Thyroid gland (tissue), 4 donors: Measurements from ENCODE around the gene TNRC6B. TPM values are rescaled to one million over a fixed set of nuclear protein-coding genes. Genes with fewer than 3 reads are reported as not detected.

Experiments used
- DNase-seq, 2 donors: peaks; one replicate each; pipeline ENCODE4 v3.0.0-alpha.2; 2019
- H3K27ac ChIP-seq, 3 donors: fragments of 200-600 bp; sonication (generic); 1 replicate in 2 of 3; 2 replicates in 1 of 3; pipeline ENCODE4 v1.5.1; 2016 to 2019; ENCODE audit warnings: mild to moderate bottlenecking in 1 of 3, moderate library complexity in 1 of 3
- H3K27me3 ChIP-seq: fragments of 200-600 bp; sonication (generic); one replicate; pipeline ENCODE4 v1.5.1; 2019
- H3K36me3 ChIP-seq, 2 donors: fragments of 200-600 bp; sonication (generic); one replicate each; pipeline ENCODE4 v1.5.1; 2016 to 2019
- H3K4me1 ChIP-seq, 2 donors: fragments of 200-600 bp; sonication (generic); one replicate each; pipeline ENCODE4 v1.5.1; 2017 to 2019
- H3K4me3 ChIP-seq, 3 donors: fragments of 200-600 bp; sonication (generic); replicated peaks in 1 of 3; 1 replicate in 2 of 3; 2 replicates in 1 of 3; pipeline ENCODE4 v1.5.1; 2016; ENCODE audit warnings: mild to moderate bottlenecking in 1 of 3
- H3K9me3 ChIP-seq: fragments of 200-600 bp; sonication (generic); one replicate; pipeline ENCODE4 v1.5.1; 2017
- POLR2A ChIP-seq, 2 donors: fragments of 450-650 bp; IDR thresholded peaks; one replicate each; pipeline ENCODE4 v1.6.1; 2017; ENCODE audit warnings: antibody characterized with exemption in 2 of 2, mild to moderate bottlenecking in 2 of 2, moderate library complexity in 1 of 2
- WGBS, 2 donors: methylation state at CpG; one replicate each; pipeline ENCODE4 v1.1.5; 2017; 5-methylcytosine and 5-hydroxymethylcytosine counted together
- intact Hi-C: fragments of 100-400 bp; cut with DNase I; formaldehyde crosslinking; loops from one replicate; pipeline ENCODE4 v1.15.1; 2023
- total RNA-seq, 4 donors: library from RNA; depleted of rRNA; stranded (reverse); fragments of >200 nt; gene quantifications; one replicate each; pipeline ENCODE4 v1.2.3, GENCODE V29; 2016
- TF ChIP-seq, protein P1 (sequence below), 6 experiments: fragments of 200-600 bp in 3 of 6; fragments of 450-650 bp in 3 of 6; sonication (generic) in 3 of 6; IDR thresholded peaks; one replicate each; pipeline ENCODE4 v1.5.1; 2016 to 2019; ENCODE audit warnings: antibody characterized with exemption in 6 of 6, mild to moderate bottlenecking in 2 of 6, inconsistent platforms in 1 of 6, moderate library complexity in 1 of 6

Gene TNRC6B
- total RNA-seq, 4 donors from 2014 or later: 46.1 to 202 (median 114) TPM

DNA sequence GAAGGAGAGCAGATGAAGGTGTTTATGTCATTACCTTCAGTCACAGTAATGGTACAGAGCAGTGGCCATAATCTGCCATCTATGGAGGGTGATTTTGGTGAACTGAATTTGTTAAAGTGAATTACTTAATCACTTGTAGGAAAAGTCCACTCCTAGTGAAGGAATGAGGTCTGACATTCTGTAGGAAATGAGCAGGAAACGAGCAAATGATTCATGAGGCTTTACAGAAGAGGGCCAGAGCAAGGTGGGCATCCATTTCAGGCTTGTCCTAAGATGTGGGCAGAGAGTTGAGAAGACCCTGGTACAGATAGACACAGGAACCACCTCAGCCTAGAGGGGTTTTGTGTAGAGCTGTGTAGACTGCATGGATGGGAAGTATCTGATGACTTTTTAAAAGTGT lies 186.7 kb downstream of the TNRC6B start:
- TF ChIP-seq, protein P1, sequence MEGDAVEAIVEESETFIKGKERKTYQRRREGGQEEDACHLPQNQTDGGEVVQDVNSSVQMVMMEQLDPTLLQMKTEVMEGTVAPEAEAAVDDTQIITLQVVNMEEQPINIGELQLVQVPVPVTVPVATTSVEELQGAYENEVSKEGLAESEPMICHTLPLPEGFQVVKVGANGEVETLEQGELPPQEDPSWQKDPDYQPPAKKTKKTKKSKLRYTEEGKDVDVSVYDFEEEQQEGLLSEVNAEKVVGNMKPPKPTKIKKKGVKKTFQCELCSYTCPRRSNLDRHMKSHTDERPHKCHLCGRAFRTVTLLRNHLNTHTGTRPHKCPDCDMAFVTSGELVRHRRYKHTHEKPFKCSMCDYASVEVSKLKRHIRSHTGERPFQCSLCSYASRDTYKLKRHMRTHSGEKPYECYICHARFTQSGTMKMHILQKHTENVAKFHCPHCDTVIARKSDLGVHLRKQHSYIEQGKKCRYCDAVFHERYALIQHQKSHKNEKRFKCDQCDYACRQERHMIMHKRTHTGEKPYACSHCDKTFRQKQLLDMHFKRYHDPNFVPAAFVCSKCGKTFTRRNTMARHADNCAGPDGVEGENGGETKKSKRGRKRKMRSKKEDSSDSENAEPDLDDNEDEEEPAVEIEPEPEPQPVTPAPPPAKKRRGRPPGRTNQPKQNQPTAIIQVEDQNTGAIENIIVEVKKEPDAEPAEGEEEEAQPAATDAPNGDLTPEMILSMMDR (IDR thresholded peaks at IDR 0.05): no peak
- no peak for TF ChIP-seq POLR2A (IDR thresholded peaks at IDR 0.05)

DNA sequence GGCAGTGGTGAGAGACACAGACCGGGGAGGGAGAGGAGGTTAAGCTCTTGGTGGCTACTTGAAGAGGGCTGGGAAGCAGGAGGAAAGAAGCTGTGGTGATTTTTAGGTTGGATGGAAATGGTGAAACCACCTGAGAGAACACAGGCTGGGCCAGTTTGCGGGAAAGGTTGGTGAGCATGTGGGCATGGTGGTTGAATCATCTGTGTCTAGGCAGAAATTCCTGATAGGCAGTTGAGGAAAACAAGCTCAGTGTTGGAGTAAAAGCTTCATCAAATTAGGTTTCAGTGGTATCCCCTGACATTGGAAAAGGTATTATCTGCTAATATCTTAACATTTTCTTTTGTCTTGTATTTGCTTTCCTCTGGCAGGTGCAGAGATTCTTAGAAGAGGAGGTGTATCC lies 188.3 kb downstream of the TNRC6B start:
- no peak for DNase-seq
- Histone ChIP-seq H3K36me3 (peaks cover 53 to 57% of the 10 kb centered on the region in 2 donors), H3K27me3 (no peaks in the 10 kb centered on the region), H3K4me3 (no peak overlapping the region), H3K27ac (no peak overlapping the region), H3K4me1 (no peaks in the 10 kb centered on the region), H3K9me3 (no peaks in the 10 kb centered on the region)
- TF ChIP-seq, protein P1 (IDR thresholded peaks at IDR 0.05): no peak
- no peak for TF ChIP-seq POLR2A (IDR thresholded peaks at IDR 0.05)
- intact Hi-C loops: no loop called here
- WGBS, 2 donors: 100% methylated on average over 2 of the region's 2 CpGs

More for the DNA sequence above, 186.7 kb downstream of the TNRC6B start:
- Histone ChIP-seq H3K9me3 (no peaks in the 10 kb centered on the region), H3K4me3 (no peak overlapping the region), H3K27ac (no peak overlapping the region), H3K27me3 (no peaks in the 10 kb centered on the region), H3K36me3 (peaks cover 69 to 73% of the 10 kb centered on the region in 2 donors), H3K4me1 (no peaks in the 10 kb centered on the region)
- 86 to 91% methylated on average over 1 of the region's 1 CpG for WGBS, 2 donors
- intact Hi-C loops: no loop called here
- DNase-seq: no peak

DNA sequence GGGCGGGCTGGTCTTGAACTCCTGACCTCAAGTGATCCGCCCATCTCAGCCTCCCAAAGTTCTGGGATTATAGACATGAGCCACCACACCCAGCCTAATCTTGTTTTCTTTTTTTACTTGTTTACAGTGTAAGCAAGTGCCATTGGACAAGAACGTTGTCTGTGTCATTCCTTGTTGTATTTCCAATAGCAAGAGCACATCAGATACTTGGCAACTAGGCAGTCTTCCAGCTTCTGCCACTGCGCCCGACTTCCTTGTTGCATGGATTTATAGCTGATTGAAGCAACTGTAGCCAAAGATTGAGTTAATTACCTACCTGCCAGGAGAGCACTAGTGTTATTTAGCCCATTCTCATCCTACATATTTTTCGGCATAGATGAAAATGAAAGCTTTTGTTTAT lies 189.6 kb downstream of the TNRC6B start:
- peaks cover 40 to 44% of the 10 kb centered on the region in 2 donors for H3K36me3 ChIP-seq

DNA sequence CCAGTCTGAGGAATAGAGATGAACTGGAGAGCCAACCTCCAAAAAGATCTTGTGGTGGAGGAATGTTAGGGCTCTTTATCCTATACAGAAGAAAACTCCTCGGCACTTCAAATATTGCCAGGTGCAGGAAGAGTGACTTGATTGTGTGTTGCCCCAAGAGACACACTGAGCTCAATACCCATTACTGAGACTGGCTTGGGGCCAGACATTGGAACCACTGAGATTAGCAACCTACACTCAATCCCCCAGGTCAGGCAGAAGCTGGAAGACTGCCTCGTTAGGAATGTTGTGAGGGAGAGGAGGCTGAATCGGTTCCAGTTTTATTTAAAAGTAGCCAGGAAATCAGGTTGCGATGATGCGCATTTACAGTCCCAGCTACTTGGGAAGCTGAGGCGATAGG lies 190.3 kb downstream of the TNRC6B start:
- 91 to 92% methylated on average over 6 of the region's 6 CpGs for WGBS, 2 donors
- no peak overlapping the region for H3K27ac ChIP-seq
- no peak for DNase-seq
- peaks cover 13% of the 10 kb centered on the region in 2 donors for H3K4me1 ChIP-seq
- H3K36me3 ChIP-seq: peaks cover 33 to 37% of the 10 kb centered on the region in 2 donors
- TF ChIP-seq, protein P1 (IDR thresholded peaks at IDR 0.05): no peak
- TF ChIP-seq POLR2A (IDR thresholded peaks at IDR 0.05): no peak
- intact Hi-C loops: no loop called here
- no peaks in the 10 kb centered on the region for H3K9me3 ChIP-seq
- H3K27me3 ChIP-seq: no peaks in the 10 kb centered on the region
- H3K4me3 ChIP-seq: no peak overlapping the region

More for the DNA sequence above, 189.6 kb downstream of the TNRC6B start:
- Histone ChIP-seq H3K4me3 (no peak overlapping the region), H3K9me3 (no peaks in the 10 kb centered on the region), H3K4me1 (peaks cover 6 to 7% of the 10 kb centered on the region in 2 donors), H3K27ac (no peak overlapping the region), H3K27me3 (no peaks in the 10 kb centered on the region)
- TF ChIP-seq, protein P1 (IDR thresholded peaks at IDR 0.05): no peak
- no peak for TF ChIP-seq POLR2A (IDR thresholded peaks at IDR 0.05)
- intact Hi-C loops: no loop called here
- DNase-seq: no peak
- 86 to 89% methylated on average over 6 of the region's 6 CpGs for WGBS, 2 donors

DNA sequence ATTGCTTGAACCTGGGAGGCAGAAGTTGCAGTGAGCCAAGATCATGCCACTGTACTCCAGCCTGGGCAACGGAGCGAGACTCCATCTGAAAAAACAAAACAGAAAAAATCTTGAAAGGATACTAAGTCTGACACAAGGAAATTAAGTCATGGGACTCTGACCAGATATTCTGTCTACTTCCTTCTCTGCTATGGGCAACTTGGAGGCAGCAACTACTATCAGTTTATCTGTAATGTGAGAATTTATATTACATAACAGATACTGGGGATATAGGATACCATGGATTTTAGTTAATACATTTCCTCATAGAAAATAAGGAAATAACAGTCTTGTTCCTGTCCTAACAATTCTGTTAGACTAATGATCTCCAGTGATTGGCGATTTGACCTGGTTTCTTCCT lies 191.1 kb downstream of the TNRC6B start:
- peaks cover 25 to 29% of the 10 kb centered on the region in 2 donors for H3K36me3 ChIP-seq
- TF ChIP-seq POLR2A (IDR thresholded peaks at IDR 0.05): no peak
- TF ChIP-seq, protein P1 (IDR thresholded peaks at IDR 0.05): no peak
- no peaks in the 10 kb centered on the region for H3K9me3 ChIP-seq
- no peak overlapping the region for H3K4me3 ChIP-seq
- intact Hi-C loops: no loop called here
- 92 to 94% methylated on average over 3 of the region's 3 CpGs for WGBS, 2 donors
- H3K27ac ChIP-seq: no peak overlapping the region
- DNase-seq: no peak
- H3K27me3 ChIP-seq: no peaks in the 10 kb centered on the region
- H3K4me1 ChIP-seq: peaks cover 13% of the 10 kb centered on the region in 2 donors
